Endothelial cell (in vitro differentiated cells): Measurements from ENCODE around the gene PAM16. TPM values are rescaled to one million over a fixed set of nuclear protein-coding genes. Genes with fewer than 3 reads are reported as not detected.

ENCODE experiments used
- DNase-seq: peaks from one replicate; pipeline ENCODE4 v3.0.0; 2021; ENCODE audit warnings: low spot score
- H3K27ac Mint-ChIP-seq: one replicate; pipeline ENCODE4 v1.8.0; 2021; ENCODE audit warnings: mixed read lengths, inconsistent platforms; ENCODE audit not compliant: unreplicated experiment
- H3K27me3 Mint-ChIP-seq: one replicate; pipeline ENCODE4 v1.8.0; 2021; ENCODE audit warnings: mild to moderate bottlenecking, moderate library complexity, mixed read lengths, inconsistent platforms; ENCODE audit not compliant: unreplicated experiment
- H3K36me3 Mint-ChIP-seq: one replicate; pipeline ENCODE4 v1.8.0; 2021; ENCODE audit warnings: mild to moderate bottlenecking, low read depth, mixed read lengths, inconsistent platforms; ENCODE audit not compliant: unreplicated experiment
- H3K4me1 Mint-ChIP-seq: one replicate; pipeline ENCODE4 v1.8.0; 2021; ENCODE audit warnings: mild to moderate bottlenecking, mixed read lengths, inconsistent platforms; ENCODE audit not compliant: unreplicated experiment
- H3K4me3 Mint-ChIP-seq: one replicate; pipeline ENCODE4 v1.8.0; 2021; ENCODE audit warnings: mild to moderate bottlenecking, mixed read lengths, inconsistent platforms; ENCODE audit not compliant: unreplicated experiment
- H3K9me3 Mint-ChIP-seq: one replicate; pipeline ENCODE4 v1.8.0; 2021; ENCODE audit warnings: mixed read lengths, inconsistent platforms; ENCODE audit not compliant: unreplicated experiment
- total RNA-seq: library from RNA; stranded (reverse); fragmentation: NEBNext Ultra II Directional; extraction: Animal tissue kit (Norgen Biotek cat#: 25700); gene quantifications from one replicate; pipeline ENCODE4 v1.2.1, GENCODE V29; 2021; ENCODE audit not compliant: unreplicated experiment
- TF ChIP-seq, protein P1 (sequence below): fragments of 200-600 bp; sonication (generic); IDR thresholded peaks from one replicate; pipeline ENCODE4 v1.5.0; 2021; ENCODE audit warnings: antibody characterized with exemption; ENCODE audit not compliant: unreplicated experiment

The PAM16 gene
- total RNA-seq, 1 donor from 2014 or later, result 29.5 TPM

DNA sequence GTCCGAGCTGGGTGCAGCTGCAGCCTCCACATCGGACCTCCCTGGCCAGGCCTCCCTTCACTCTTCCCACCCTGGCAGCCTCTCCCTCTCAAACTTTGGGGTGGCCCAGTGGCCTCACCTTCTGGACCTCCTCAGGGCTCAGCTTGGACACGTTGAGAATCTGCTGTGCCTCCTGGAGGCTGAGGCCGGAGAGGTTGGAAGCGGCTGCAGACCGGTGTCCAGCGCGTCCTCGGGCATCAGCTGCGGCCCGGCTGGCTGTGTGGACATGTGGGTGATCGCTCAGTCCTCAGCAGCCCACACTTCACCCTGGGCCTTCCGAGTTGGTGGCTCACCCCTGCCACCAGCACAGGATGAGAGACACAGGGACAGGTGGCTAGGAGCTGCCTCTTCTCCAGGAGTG is 9.9 kb downstream of the PAM16 start:
- H3K27me3 Mint-ChIP-seq, result no peaks in the 10 kb centered on the region
- H3K4me1 Mint-ChIP-seq, result no peaks in the 10 kb centered on the region
- TF ChIP-seq, protein P1, sequence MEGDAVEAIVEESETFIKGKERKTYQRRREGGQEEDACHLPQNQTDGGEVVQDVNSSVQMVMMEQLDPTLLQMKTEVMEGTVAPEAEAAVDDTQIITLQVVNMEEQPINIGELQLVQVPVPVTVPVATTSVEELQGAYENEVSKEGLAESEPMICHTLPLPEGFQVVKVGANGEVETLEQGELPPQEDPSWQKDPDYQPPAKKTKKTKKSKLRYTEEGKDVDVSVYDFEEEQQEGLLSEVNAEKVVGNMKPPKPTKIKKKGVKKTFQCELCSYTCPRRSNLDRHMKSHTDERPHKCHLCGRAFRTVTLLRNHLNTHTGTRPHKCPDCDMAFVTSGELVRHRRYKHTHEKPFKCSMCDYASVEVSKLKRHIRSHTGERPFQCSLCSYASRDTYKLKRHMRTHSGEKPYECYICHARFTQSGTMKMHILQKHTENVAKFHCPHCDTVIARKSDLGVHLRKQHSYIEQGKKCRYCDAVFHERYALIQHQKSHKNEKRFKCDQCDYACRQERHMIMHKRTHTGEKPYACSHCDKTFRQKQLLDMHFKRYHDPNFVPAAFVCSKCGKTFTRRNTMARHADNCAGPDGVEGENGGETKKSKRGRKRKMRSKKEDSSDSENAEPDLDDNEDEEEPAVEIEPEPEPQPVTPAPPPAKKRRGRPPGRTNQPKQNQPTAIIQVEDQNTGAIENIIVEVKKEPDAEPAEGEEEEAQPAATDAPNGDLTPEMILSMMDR, result no peak

DNA sequence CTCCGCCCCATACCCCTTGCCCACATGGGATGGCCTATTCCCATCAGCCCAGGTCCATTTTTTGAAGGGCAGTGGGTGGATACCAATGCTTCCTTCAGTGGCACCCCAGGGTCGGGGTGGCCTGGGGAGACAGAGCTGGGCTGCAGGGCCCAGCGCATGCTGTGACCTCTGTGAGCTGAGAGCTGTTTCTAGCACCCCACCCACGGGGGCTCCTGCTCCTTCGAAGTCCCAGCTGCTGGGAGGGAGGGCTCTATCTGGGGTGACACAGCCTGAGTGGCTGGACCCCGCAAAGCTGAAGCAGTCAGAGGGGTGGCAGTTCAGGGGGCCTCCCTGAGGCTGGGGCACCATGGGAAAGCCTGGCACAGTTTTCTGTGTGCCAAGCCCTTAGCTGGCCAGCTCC is 10.7 kb downstream of the PAM16 start:
- Mint-ChIP-seq H3K4me1 (no peaks in the 10 kb centered on the region), H3K27ac (no peak overlapping the region), H3K4me3 (no peak overlapping the region), H3K9me3 (no peaks in the 10 kb centered on the region), H3K36me3 (peaks cover 17% of the 10 kb centered on the region), H3K27me3 (no peaks in the 10 kb centered on the region)
- no peak for DNase-seq
- TF ChIP-seq, protein P1, result no peak

More for the DNA sequence above, 9.9 kb downstream of the PAM16 start:
- no peak overlapping the region for H3K27ac Mint-ChIP-seq
- peaks cover 13% of the 10 kb centered on the region for H3K36me3 Mint-ChIP-seq
- no peaks in the 10 kb centered on the region for H3K9me3 Mint-ChIP-seq
- DNase-seq, result no peak
- H3K4me3 Mint-ChIP-seq, result no peak overlapping the region

DNA sequence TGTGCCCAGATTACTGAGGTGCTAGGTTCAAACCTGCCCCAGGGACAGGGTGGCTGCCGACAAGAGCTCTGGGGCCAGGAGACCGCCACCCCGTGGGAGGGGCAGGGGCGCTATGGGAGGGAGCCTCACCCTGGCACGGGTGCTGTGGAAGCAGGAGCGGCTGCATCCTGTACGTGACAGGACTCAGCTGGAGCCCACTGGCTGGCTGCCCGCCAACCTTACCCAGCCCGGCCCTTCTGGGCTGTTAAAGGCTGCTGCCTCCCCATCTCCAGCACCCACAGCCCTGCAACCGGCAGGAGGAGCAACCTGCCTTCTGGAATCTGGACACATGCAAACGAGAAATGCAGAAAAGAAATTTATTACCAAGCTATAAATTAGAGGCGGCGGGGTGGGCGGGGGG is 11.2 kb downstream of the PAM16 start:
- Mint-ChIP-seq H3K27me3 (no peaks in the 10 kb centered on the region), H3K36me3 (peaks cover 13% of the 10 kb centered on the region), H3K4me1 (no peaks in the 10 kb centered on the region), H3K4me3 (no peak overlapping the region), H3K9me3 (no peaks in the 10 kb centered on the region), H3K27ac (no peak overlapping the region)
- TF ChIP-seq, protein P1, result no peak
- no peak for DNase-seq

DNA sequence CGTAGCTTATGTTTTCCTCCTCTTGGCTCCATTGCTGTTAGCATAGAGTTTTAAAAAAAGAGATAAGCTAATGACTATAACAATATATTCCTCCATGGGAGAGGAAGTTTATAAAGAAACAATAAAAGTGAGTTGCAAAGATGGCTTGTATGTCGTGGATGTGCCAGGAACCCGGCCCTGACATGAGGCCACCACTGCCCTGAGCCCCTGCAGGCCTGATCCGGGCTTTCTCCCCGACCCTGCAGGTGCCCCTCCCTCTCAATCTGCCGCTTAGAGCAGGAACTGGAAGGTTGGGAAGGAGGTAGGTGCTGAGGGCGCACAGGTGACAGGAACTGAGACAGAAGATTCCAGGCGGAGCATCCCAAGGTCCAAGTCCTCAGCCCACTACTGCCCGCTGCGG is 11.7 kb downstream of the PAM16 start:
- Mint-ChIP-seq H3K4me1 (no peaks in the 10 kb centered on the region), H3K36me3 (peaks cover 10% of the 10 kb centered on the region), H3K27me3 (no peaks in the 10 kb centered on the region), H3K27ac (no peak overlapping the region), H3K9me3 (no peaks in the 10 kb centered on the region), H3K4me3 (no peak overlapping the region)
- DNase-seq, result no peak
- TF ChIP-seq, protein P1, result no peak

DNA sequence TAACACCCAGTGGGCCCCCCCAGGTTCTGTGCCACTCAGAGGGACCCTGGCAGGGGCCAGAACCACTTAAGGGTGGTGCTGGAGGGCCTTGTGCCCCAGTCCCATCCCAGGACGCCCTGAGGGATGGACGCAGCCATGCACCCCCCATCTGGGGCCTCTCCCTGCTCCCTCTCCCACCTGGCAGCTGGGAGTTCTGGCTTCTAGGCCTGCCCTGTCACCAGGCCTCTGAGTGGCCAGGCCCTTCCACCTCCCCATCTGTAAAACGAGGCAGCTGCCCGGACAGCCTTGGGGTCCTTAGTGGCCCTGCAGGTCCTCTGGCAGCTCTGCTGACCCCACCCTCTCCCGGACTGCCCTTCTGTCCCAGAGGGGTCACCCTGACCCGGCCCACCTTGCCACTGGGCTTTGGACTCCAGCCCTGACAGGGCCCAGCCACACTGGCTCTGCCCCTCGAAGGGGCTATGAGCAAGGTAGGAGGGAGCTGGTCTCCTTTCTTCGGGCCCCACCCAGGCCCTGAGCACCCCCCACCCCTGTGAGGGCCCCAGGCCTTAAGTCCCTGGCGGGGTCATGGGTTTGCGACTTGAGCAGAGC is 12.3 kb downstream of the PAM16 start:
- Mint-ChIP-seq H3K4me3 (no peak overlapping the region), H3K27ac (no peak overlapping the region), H3K4me1 (no peaks in the 10 kb centered on the region), H3K27me3 (no peaks in the 10 kb centered on the region), H3K9me3 (no peaks in the 10 kb centered on the region), H3K36me3 (peaks cover 8% of the 10 kb centered on the region)
- TF ChIP-seq, protein P1, result no peak
- no peak for DNase-seq
